LNCaP clone FGC (cell line): ENCODE results near the gene UPF2.
"Not testable (repeated sequence)": the region's sequence is repeated elsewhere in the genome, so short reads cannot be mapped to it uniquely, and the experiment has no call there.

Source experiments
- DNase-seq: peaks from one replicate; pipeline ENCODE4 v3.0.0-alpha.2; 2011; ENCODE audit warnings: low read depth
- H3K4me3 ChIP-seq: 2 replicates; pipeline ENCODE4 v1.5.1; 2011; ENCODE audit warnings: mild to moderate bottlenecking, low read depth, low read length, control low read depth
- CTCF ChIP-seq: IDR thresholded peaks from 2 replicates; pipeline ENCODE4 v1.5.1; 2012; ENCODE audit warnings: mild to moderate bottlenecking; ENCODE audit not compliant: control insufficient read depth, insufficient read depth; ENCODE audit errors: extremely low read depth

Gene UPF2

GRCh38 chr10:12022580-12023257 is 19.9 kb downstream of the UPF2 start:
- DNase-seq = no peak
- no peak overlapping the region for H3K4me3 ChIP-seq
- TF ChIP-seq CTCF = no peak

- no peak for TF ChIP-seq CTCF
- H3K4me3 ChIP-seq = no peak overlapping the region
- no peak for DNase-seq
These were observed 22.0 kb downstream of the UPF2 start for GRCh38 chr10:12020574-12020973.

- DNase-seq = no peak
- no peak for TF ChIP-seq CTCF
- H3K4me3 ChIP-seq = no peak overlapping the region
These were observed 23.2 kb downstream of the UPF2 start for GRCh38 chr10:12019283-12019971.

GRCh38 chr10:12018438-12019282 is 23.9 kb downstream of the UPF2 start:
- TF ChIP-seq CTCF = no peak
- no peak for DNase-seq
- H3K4me3 ChIP-seq = no peak overlapping the region

GRCh38 chr10:12013926-12014325 is 28.7 kb downstream of the UPF2 start:
- no peak overlapping the region for H3K4me3 ChIP-seq
- no peak for TF ChIP-seq CTCF
- no peak for DNase-seq

GRCh38 chr10:12013391-12013790 is 29.2 kb downstream of the UPF2 start:
- not testable (repeated sequence) for H3K4me3 ChIP-seq, DNase-seq

- no peak overlapping the region for H3K4me3 ChIP-seq
- no peak for DNase-seq
- no peak for TF ChIP-seq CTCF
These were observed 32.3 kb downstream of the UPF2 start for GRCh38 chr10:12010353-12010752.

GRCh38 chr10:12008842-12009241 is 33.8 kb downstream of the UPF2 start:
- H3K4me3 ChIP-seq, DNase-seq: not testable (repeated sequence)
